Sigmoid colon (tissue), 7 donors: ENCODE results near the gene MROH7. TPM values are rescaled to one million over a fixed set of nuclear protein-coding genes. Genes with fewer than 3 reads are reported as not detected.
"Not testable (repeated sequence)": the region's sequence is repeated elsewhere in the genome, so short reads cannot be mapped to it uniquely, and the experiment has no call there.

ENCODE experiments used
- DNase-seq: peaks from one replicate; pipeline ENCODE4 v3.0.0-alpha.2; 2019
- H3K27ac ChIP-seq, 4 donors: fragments of 200-600 bp; sonication (generic); one replicate each; pipeline ENCODE4 v1.5.1; 2016 to 2019; ENCODE audit warnings: mild to moderate bottlenecking in 1 of 4
- H3K27me3 ChIP-seq, 3 donors: fragments of 200-600 bp; sonication (generic); one replicate each; pipeline ENCODE4 v1.5.1; 2019; ENCODE audit warnings: mild to moderate bottlenecking in 1 of 3
- H3K36me3 ChIP-seq, 4 donors: fragments of 200-600 bp; sonication (generic); one replicate each; pipeline ENCODE4 v1.5.1; 2016 to 2019
- H3K4me1 ChIP-seq, 4 donors: fragments of 200-600 bp; sonication (generic); one replicate each; pipeline ENCODE4 v1.5.1; 2017 to 2019
- H3K4me3 ChIP-seq, 4 donors: fragments of 200-600 bp; sonication (generic); one replicate each; pipeline ENCODE4 v1.5.1; 2017 to 2019; ENCODE audit warnings: mild to moderate bottlenecking in 2 of 4, moderate library complexity in 1 of 4
- H3K9me3 ChIP-seq, 4 donors: fragments of 200-600 bp in 3 of 4; sonication (generic) in 3 of 4; one replicate each; pipeline versions ENCODE4 v1.5.1 to v1.6.1; 2013 to 2019
- EP300 ChIP-seq, 4 donors: sonication (generic); formaldehyde crosslinking; IDR thresholded peaks; one replicate each; pipeline ENCODE4 v1.6.1; 2017; ENCODE audit warnings: antibody characterized with exemption in 4 of 4
- POLR2A ChIP-seq, 2 donors: fragments of 450-650 bp; IDR thresholded peaks; one replicate each; pipeline ENCODE4 v1.6.1; 2016; ENCODE audit warnings: antibody characterized with exemption in 2 of 2, mild to moderate bottlenecking in 2 of 2, moderate library complexity in 2 of 2
- POLR2AphosphoS5 ChIP-seq, 4 donors: sonication (generic); formaldehyde crosslinking; IDR thresholded peaks; one replicate each; pipeline ENCODE4 v1.6.1; 2017; ENCODE audit warnings: antibody characterized with exemption in 4 of 4
- WGBS, 2 donors: extraction: QIAGEN DNeasy Blood & Tissue Kit; methylation state at CpG; one replicate each; pipeline ENCODE4 v1.1.7; 2013; 5-methylcytosine and 5-hydroxymethylcytosine counted together
- intact Hi-C: fragments of 100-400 bp; cut with DNase I; formaldehyde crosslinking; loops from one replicate; pipeline ENCODE4 v1.15.1; 2023
- polyA plus RNA-seq, 3 donors: library from polyadenylated mRNA; stranded (reverse); fragments of 200-250 nt; gene quantifications; one replicate each; pipeline ENCODE4 v1.2.3, GENCODE V29; 2013
- total RNA-seq, 4 donors: library from RNA; depleted of rRNA; stranded (reverse); fragments of >200 nt; gene quantifications; one replicate each; pipeline ENCODE4 v1.1.0, GENCODE V29; 2016
- TF ChIP-seq, protein P1 (sequence below), 4 experiments: fragments of 450-650 bp in 3 of 4; fragments of 200-600 bp in 1 of 4; IDR thresholded peaks; one replicate each; pipeline ENCODE4 v1.5.1; 2016 to 2019; ENCODE audit warnings: antibody characterized with exemption in 4 of 4, mild to moderate bottlenecking in 3 of 4, moderate library complexity in 2 of 4
- donor health status: healthy with polysubstance abuse.
- donor health status: Bipolar disorder and iron deficiency.
- donor health status: healthy.

MROH7 gene
- total and polyA plus RNA-seq, 7 donors, result 0.69 to 23.0 (median 11.2) TPM

DNA sequence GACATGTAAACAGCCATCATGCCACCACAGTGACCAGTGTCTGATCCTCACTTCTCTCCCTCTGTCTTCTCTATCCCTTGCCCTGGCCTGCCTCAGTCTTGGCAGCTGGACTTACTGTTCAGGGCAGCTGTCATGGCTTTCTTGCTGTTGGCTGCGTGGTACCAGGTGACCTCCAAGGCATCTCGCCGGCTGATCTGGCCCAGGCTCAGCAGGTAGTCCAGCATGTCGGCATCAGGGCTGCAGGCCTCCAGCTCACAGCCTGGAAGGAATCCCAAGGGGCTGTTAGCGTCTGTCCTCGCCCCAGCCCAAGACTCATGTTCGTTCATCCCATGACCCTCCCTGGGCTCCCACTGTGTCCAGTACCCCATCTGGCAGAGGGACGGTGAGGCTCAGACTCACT lies 21.8 kb upstream of the MROH7 start:
- Histone ChIP-seq H3K36me3 (no peaks in the 10 kb centered on the region), H3K27me3 (no peaks in the 10 kb centered on the region), H3K9me3 (no peaks in the 10 kb centered on the region), H3K27ac (no peak overlapping the region), H3K4me1 (peaks cover 0 to 9% (median 0%) of the 10 kb centered on the region in 4 donors), H3K4me3 (no peak overlapping the region)
- intact Hi-C loops, result no loop called here
- DNase-seq, result peak; percentile 44
- TF ChIP-seq, protein P1, sequence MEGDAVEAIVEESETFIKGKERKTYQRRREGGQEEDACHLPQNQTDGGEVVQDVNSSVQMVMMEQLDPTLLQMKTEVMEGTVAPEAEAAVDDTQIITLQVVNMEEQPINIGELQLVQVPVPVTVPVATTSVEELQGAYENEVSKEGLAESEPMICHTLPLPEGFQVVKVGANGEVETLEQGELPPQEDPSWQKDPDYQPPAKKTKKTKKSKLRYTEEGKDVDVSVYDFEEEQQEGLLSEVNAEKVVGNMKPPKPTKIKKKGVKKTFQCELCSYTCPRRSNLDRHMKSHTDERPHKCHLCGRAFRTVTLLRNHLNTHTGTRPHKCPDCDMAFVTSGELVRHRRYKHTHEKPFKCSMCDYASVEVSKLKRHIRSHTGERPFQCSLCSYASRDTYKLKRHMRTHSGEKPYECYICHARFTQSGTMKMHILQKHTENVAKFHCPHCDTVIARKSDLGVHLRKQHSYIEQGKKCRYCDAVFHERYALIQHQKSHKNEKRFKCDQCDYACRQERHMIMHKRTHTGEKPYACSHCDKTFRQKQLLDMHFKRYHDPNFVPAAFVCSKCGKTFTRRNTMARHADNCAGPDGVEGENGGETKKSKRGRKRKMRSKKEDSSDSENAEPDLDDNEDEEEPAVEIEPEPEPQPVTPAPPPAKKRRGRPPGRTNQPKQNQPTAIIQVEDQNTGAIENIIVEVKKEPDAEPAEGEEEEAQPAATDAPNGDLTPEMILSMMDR (IDR thresholded peaks at IDR 0.05), result no peak
- no peak for TF ChIP-seq POLR2AphosphoS5 (IDR thresholded peaks at IDR 0.05)
- no peak for TF ChIP-seq POLR2A (IDR thresholded peaks at IDR 0.05)
- no peak for TF ChIP-seq EP300 (IDR thresholded peaks at IDR 0.05)
- WGBS, 2 donors, result 89 to 93% methylated on average over 8 of the region's 8 CpGs

DNA sequence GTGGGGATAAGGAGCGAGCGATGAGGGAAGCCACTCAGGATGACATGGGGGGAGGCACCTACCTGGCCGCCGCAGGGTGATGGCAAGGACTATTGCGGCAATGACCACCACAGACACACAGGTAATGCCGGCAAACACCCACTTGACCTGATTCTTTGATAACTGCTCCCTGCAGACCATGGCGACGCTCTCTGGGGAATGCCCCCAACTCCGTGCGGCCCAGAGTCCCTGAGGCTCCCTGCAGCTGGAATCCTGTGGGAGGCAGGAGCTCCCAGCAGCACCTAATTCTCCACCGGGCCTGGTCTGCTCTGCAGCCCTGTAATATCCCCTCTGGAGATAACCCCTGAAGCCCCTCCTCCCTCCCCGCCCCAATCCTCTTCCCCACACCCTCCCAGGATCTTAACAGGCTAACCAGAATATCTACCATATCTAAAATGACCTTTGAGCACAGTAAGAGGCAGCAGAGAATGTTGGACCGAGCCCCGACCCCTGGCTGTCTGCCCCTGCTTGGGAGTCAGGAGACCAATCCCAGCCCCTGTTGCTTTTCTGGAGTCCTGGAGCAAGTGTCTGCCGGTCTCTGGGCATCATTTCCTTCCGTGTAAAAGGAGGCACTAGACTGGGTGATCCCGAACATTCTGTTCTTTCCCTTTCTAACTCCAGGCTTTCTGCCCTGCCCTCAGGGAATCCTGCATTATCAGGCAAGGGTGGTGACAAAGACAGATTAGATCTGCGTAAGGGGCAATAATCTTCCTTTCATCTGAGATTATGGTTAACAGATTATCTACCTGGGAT lies 18.2 kb upstream of the MROH7 start, which contains the start of gene FAM151A:
TSS of gene FAM151A (minus strand) at position 310 of the 792 bp plus-strand sequence. CDS start at position 180, 130 bp downstream.
- Histone ChIP-seq H3K4me3 (no peak within 1 kb of the TSS), H3K36me3 (no peaks in the 10 kb centered on the region), H3K27ac (no peak within 1 kb of the TSS), H3K27me3 (no peaks in the 10 kb centered on the region), H3K4me1 (peaks cover 0 to 15% (median 4%) of the 10 kb centered on the region in 4 donors), H3K9me3 (no peaks in the 10 kb centered on the region)
- WGBS, 2 donors, result 58 to 77% methylated on average over 18 of the region's 18 CpGs
- peak; percentile 49 for DNase-seq
- TF ChIP-seq POLR2AphosphoS5 (IDR thresholded peaks at IDR 0.05) (no peak), EP300 (IDR thresholded peaks at IDR 0.05) (no peak), POLR2A (IDR thresholded peaks at IDR 0.05) (no peak)
- TF ChIP-seq, protein P1 (IDR thresholded peaks at IDR 0.05), result no peak
- intact Hi-C loops, result no loop called here

DNA sequence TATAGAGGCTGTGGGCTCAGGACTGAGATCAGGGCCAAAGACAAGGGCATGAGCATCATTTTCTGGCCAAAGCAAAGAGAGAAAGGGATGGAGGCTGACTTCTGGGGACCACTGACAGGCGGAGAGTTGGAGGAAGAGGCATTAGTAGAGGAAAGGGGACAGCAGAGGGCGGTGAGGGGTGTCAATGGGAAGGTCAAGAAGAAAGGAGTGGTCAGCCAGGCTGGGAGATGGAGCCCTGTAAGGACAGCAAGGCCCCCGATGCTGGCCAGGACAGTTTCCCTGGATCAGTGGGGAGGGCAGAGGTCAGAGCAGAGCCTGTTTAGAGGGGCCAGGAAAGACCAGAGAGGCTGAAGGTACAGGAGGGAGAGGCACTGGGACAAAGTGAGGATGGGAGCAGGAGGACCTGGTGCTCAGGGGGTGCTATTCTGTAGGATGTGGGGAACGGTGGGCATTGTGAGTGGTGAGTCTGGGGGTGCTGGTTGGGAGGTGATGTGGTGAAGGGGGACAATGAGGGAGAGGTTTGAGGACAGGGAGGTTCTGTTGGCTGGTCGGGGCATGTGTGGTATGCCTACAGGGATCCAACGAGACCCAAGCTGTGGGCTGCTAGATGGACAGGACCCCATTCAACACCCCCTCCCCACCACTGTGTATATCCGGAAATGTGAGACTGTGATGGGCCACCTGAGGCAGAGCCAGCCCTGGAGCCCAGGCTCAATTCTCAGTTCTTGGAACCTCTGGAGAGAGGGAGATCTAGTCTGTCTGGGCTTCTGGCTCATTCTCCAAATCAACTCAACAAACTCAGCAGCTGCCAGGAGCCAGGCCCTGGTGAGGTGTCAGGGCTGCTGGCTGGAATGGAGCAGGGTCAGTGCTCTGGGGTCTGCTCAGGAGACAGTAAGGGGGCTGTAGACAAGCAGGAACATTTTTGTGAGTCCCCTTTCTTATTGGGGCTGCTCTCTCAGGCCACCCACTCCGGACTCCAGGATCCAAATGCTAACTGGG lies 16.8 kb upstream of the MROH7 start:
- 65 to 77% methylated on average over 8 of the region's 8 CpGs for WGBS, 2 donors
- no peak for TF ChIP-seq POLR2AphosphoS5 (IDR thresholded peaks at IDR 0.05)
- Histone ChIP-seq H3K9me3 (no peaks in the 10 kb centered on the region), H3K4me3 (no peak overlapping the region), H3K36me3 (no peaks in the 10 kb centered on the region), H3K27me3 (no peaks in the 10 kb centered on the region), H3K27ac (no peak overlapping the region), H3K4me1 (peaks cover 0 to 15% (median 4%) of the 10 kb centered on the region in 4 donors)
- DNase-seq, result peak; percentile 28
- intact Hi-C loops, result no loop called here

DNA sequence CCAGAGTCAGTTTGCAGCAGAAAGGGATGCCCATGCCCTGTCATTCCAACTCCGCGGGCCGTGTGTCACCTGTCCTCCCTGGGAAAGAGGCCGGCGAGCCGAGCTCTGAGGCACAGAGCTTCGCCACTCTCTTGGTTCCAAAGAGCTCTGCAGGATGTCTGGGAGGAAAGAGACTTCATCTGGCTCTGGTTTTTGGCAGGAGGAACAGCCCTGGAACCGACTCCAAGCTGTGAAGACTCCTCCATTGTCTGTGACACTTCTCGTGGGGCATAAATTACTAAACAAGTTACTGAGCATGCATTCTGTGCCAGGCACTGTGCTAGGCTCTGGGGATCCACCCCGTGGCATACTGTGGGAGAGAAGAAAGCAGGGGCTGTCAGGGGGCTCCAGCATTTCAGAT lies 14.4 kb upstream of the MROH7 start:
- H3K27me3 ChIP-seq, result no peaks in the 10 kb centered on the region
- no peaks in the 10 kb centered on the region for H3K36me3 ChIP-seq
- H3K4me1 ChIP-seq, result peaks cover 0 to 9% (median 3%) of the 10 kb centered on the region in 4 donors
- H3K9me3 ChIP-seq, result no peaks in the 10 kb centered on the region
- no peak overlapping the region for H3K27ac ChIP-seq
- H3K4me3 ChIP-seq, result no peak overlapping the region
- intact Hi-C loops, result no loop called here
- 83% methylated on average over 10 of the region's 10 CpGs; no CpG with 5 or more reads in 1 of the 2 donors for WGBS, 2 donors
- no peak for TF ChIP-seq POLR2AphosphoS5 (IDR thresholded peaks at IDR 0.05)
- TF ChIP-seq EP300 (IDR thresholded peaks at IDR 0.05), result no peak
- no peak for TF ChIP-seq POLR2A (IDR thresholded peaks at IDR 0.05)
- TF ChIP-seq, protein P1 (IDR thresholded peaks at IDR 0.05), result no peak
- DNase-seq, result no peak

DNA sequence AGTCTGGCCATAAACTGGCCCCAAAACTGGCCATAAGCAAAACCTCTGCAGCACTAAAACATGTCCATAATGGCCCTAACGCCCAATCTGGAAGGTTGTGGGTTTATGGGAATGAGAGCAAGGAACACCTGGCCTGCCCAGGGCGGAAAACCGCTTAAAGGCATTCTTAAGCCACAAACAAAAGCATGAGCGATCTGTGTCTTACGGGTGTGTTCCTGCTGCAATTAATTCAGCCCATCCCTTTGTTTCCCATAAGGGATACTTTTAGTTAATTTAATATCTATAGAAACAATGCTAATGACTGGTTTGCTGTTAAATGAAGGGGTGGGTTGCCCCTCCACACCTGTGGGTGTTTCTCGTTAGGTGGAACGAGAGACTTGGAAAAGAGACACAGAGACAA lies 5.8 kb upstream of the MROH7 start:
- H3K27me3 ChIP-seq, H3K4me1 ChIP-seq, H3K9me3 ChIP-seq, H3K4me3 ChIP-seq, DNase-seq, intact Hi-C loops, H3K27ac ChIP-seq: not testable (repeated sequence)
- WGBS, 2 donors, result 79 to 88% methylated on average over 7 of the region's 7 CpGs
- H3K36me3 ChIP-seq, result peaks cover 0 to 19% (median 0%) of the 10 kb centered on the region in 4 donors

DNA sequence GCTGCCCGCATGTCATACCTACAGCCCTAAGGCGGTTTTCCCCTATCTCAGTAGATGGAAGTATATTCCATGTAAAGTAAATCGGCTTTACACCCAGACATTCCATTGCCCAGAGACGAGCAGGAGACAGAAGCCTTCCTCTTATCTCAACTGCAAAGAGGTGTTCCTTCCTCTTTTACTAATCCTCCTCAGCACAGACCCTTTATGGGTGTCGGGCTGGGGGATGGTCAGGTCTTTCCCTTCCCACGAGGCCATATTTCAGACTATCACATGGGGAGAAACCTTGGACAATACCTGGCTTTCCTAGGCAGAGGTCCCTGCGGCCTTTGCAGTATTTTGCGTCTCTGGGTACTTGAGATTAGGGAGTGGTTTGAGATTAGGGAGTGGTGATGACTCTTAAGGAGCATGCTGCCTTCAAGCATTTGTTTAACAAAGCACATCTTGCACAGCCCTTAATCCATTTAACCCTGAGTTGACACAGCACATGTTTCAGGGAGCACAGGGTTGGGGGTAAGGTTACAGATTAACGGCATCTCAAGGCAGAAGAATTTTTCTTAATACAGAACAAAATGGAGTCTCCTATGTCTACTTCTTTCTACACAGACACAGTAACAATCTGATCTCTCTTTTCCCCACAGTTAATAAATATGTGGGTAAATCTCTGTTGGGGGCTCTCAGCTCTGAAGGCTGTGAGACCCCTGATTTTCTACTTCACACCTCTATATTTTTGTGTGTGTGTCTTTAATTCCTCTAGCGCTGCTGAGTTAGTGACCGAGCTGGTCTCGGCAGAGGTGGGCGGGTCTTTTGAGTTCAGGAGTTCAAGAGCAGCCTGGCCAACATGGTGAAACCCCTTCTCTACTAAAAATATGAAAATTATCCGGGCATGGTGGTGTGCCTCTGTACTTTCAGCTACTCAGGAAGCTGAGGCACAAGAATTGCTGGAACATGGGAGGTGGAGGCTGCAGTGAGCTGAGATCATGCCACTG lies 4.8 kb upstream of the MROH7 start:
- H3K9me3 ChIP-seq, H3K27ac ChIP-seq, H3K4me3 ChIP-seq, H3K27me3 ChIP-seq, H3K4me1 ChIP-seq, intact Hi-C loops: not testable (repeated sequence)
- 70 to 75% methylated on average over 14 of the region's 14 CpGs for WGBS, 2 donors
- peaks cover 0 to 19% (median 0%) of the 10 kb centered on the region in 4 donors for H3K36me3 ChIP-seq
- peak; percentile 4 for DNase-seq
